Thoracic aorta (tissue), 2 donors: ENCODE data around the gene RALA. TPM values are rescaled to one million over a fixed set of nuclear protein-coding genes. Genes with fewer than 3 reads are reported as not detected.
A peak's percentile ranks its signal among the peaks of the same experiment; 100 is the strongest.

ENCODE experiments used
- ATAC-seq: fragments of 150-250 bp; one replicate; pipeline ENCODE4 v1.8.0; 2017; ENCODE audit warnings: low read depth; ENCODE audit not compliant: insufficient number of reproducible peaks, low FRiP score
- DNase-seq: peaks from one replicate; pipeline ENCODE4 v3.0.0-alpha.2; 2020; ENCODE audit warnings: low spot score
- H3K27ac ChIP-seq, 2 donors: fragments of 200-600 bp; sonication (generic); 1 replicate in 1 of 2; 2 replicates in 1 of 2; pipeline ENCODE4 v1.5.1; 2016; ENCODE audit warnings: mild to moderate bottlenecking in 2 of 2, moderate library complexity in 2 of 2
- H3K27me3 ChIP-seq: fragments of 200-600 bp; sonication (generic); replicated peaks from 2 replicates; pipeline ENCODE4 v1.6.0; 2016; ENCODE audit warnings: mild to moderate bottlenecking; ENCODE audit not compliant: insufficient read depth
- H3K36me3 ChIP-seq: fragments of 200-600 bp; sonication (generic); one replicate; pipeline ENCODE4 v1.5.1; 2016
- H3K4me1 ChIP-seq, 2 donors: fragments of 200-600 bp; sonication (generic); 1 replicate in 1 of 2; 2 replicates in 1 of 2; pipeline versions ENCODE4 v1.5.1 to v1.6.0; 2016; ENCODE audit warnings: low read depth in 2 of 2, mild to moderate bottlenecking in 1 of 2; ENCODE audit not compliant: control insufficient read depth in 1 of 2
- H3K4me3 ChIP-seq: fragments of 200-600 bp; sonication (generic); 2 replicates; pipeline ENCODE4 v1.5.1; 2016; ENCODE audit warnings: mild to moderate bottlenecking
- H3K9me3 ChIP-seq: fragments of 200-600 bp; sonication (generic); 2 replicates; pipeline ENCODE4 v1.5.1; 2016
- total RNA-seq, 2 donors: library from RNA; depleted of rRNA; stranded (reverse); fragments of >200 nt; gene quantifications; one replicate each; pipeline versions ENCODE4 v1.1.0 to v1.2.3, GENCODE V29; 2016
- TF ChIP-seq, protein P1 (sequence below): fragments of 200-600 bp; sonication (generic); IDR thresholded peaks from one replicate; pipeline ENCODE4 v1.5.1; 2019; ENCODE audit warnings: antibody characterized with exemption

The RALA gene
- total RNA-seq, 2 donors from 2014 or later = 7.3 to 9.8 TPM

GRCh38 chr7:39583539-39583938, 39.8 kb upstream of the RALA start:
- no peak overlapping the region for H3K27ac ChIP-seq
- no peaks in the 10 kb centered on the region for H3K4me1 ChIP-seq
- H3K27me3 ChIP-seq = no peaks in the 10 kb centered on the region
- no peaks in the 10 kb centered on the region for H3K36me3 ChIP-seq
- H3K9me3 ChIP-seq = no peaks in the 10 kb centered on the region
- H3K4me3 ChIP-seq = no peak overlapping the region
- TF ChIP-seq, protein P1, sequence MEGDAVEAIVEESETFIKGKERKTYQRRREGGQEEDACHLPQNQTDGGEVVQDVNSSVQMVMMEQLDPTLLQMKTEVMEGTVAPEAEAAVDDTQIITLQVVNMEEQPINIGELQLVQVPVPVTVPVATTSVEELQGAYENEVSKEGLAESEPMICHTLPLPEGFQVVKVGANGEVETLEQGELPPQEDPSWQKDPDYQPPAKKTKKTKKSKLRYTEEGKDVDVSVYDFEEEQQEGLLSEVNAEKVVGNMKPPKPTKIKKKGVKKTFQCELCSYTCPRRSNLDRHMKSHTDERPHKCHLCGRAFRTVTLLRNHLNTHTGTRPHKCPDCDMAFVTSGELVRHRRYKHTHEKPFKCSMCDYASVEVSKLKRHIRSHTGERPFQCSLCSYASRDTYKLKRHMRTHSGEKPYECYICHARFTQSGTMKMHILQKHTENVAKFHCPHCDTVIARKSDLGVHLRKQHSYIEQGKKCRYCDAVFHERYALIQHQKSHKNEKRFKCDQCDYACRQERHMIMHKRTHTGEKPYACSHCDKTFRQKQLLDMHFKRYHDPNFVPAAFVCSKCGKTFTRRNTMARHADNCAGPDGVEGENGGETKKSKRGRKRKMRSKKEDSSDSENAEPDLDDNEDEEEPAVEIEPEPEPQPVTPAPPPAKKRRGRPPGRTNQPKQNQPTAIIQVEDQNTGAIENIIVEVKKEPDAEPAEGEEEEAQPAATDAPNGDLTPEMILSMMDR = no peak
- DNase-seq (no peak), ATAC-seq (no peak)

DNA sequence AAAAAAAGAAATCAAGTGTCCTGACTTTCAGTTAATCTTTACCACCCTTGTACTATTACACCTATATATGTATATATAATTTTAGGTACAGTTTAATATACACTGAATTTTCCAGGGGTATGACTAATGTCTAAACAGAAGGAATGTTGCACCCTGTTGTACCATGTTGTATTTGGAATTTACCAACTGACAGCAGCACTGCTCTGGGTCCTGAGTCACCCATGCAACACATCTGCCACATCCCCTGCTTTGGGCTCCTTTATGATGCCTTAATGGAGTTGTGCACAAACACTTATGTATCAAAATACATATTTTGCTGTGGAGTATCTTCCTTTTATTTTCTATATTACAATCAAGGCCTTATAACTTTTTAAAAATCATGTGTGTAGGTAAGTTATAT, 36.0 kb upstream of the RALA start:
- Histone ChIP-seq H3K27ac (no peak overlapping the region), H3K27me3 (no peaks in the 10 kb centered on the region), H3K9me3 (no peaks in the 10 kb centered on the region), H3K4me3 (no peak overlapping the region), H3K36me3 (no peaks in the 10 kb centered on the region), H3K4me1 (no peaks in the 10 kb centered on the region)
- TF ChIP-seq, protein P1 = no peak
- ATAC-seq = no peak
- DNase-seq = no peak

- TF ChIP-seq, protein P1 = no peak
- no peak for ATAC-seq
- Histone ChIP-seq H3K9me3 (no peaks in the 10 kb centered on the region), H3K4me3 (no peak overlapping the region), H3K36me3 (no peaks in the 10 kb centered on the region), H3K27me3 (no peaks in the 10 kb centered on the region), H3K27ac (no peak overlapping the region), H3K4me1 (no peaks in the 10 kb centered on the region)
- DNase-seq = no peak
These were observed 35.0 kb upstream of the RALA start for GRCh38 chr7:39588416-39588815.

DNA sequence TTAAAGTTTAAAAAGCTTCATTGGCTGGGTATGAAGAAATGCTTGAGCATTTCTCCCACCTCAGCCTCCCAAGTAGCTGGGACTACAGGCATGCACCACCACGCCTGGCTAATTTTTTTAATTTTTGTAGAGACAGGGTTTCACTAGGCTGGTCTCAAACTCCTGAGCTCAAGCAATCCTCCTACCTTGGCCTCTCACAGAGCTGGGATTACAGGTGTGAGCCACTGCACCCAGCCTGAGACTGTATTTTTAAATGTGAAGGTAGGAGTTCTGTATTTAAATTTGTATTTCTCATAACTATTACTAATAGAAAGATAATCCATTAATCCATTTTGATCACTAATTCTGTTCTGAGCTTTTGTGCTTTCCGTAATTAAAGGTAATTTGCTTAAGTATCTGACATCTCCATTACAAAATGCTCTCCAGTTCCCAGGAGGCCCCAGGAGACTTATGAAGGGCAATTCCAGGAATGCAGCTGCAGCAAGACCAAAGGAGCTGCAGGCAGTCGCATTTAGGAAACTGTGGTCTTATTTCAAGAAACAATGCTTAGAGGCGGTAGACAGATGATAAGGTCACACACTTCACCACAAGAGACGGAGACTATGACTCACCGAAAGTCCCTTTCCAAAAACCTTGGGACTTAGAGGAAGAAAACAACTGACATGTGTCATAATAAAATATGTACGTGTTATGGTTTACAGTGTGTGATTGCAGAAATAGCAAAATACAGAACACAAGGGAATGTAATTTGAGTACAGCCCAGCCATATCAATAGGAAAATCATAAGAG, 33.9 kb upstream of the RALA start:
- Histone ChIP-seq H3K4me3 (no peak overlapping the region), H3K9me3 (no peaks in the 10 kb centered on the region), H3K4me1 (no peaks in the 10 kb centered on the region), H3K36me3 (no peaks in the 10 kb centered on the region), H3K27me3 (no peaks in the 10 kb centered on the region), H3K27ac (no peak overlapping the region)
- TF ChIP-seq, protein P1 = no peak
- no peak for DNase-seq
- ATAC-seq = peak; percentile 66

DNA sequence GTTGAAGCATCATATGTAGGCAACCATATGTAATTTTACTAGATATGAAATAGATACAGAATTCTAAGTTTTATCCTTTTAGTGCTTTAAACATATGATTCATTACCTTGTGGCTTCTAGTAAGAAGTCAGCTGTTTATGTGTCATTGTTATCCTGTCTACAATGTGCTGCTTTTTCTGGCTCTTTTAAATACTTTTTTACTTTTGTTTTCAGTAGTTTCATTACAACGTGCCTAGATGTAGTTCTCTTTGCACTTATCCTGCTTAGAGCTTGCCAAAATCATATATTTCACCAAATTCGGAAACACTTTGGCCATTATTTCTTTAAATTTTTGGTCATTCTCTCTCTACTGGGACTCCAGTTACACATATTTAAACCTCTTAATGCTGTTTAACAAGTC, 30.8 kb upstream of the RALA start:
- Histone ChIP-seq H3K4me3 (no peak overlapping the region), H3K27ac (no peak overlapping the region), H3K36me3 (no peaks in the 10 kb centered on the region), H3K27me3 (no peaks in the 10 kb centered on the region), H3K4me1 (no peaks in the 10 kb centered on the region), H3K9me3 (no peaks in the 10 kb centered on the region)
- TF ChIP-seq, protein P1 = no peak
- DNase-seq (no peak), ATAC-seq (no peak)
